Left lung (tissue), 10 donors: ENCODE measurements around the gene PPM1H. TPM values are rescaled to one million over a fixed set of nuclear protein-coding genes. Genes with fewer than 3 reads are reported as not detected.

ENCODE experiments used
- ATAC-seq: fragments of 200-7000 bp; cut with Tn5 transposase; one replicate; pipeline ENCODE4 v1.9.1; 2020; ENCODE audit warnings: moderate library complexity
- DNase-seq, 4 donors: peaks; one replicate each; pipeline ENCODE4 v3.0.0-alpha.2; 2013 to 2020
- H3K27ac ChIP-seq, 2 donors: fragments of 200-600 bp; sonication (generic) in 1 of 2; one replicate each; pipeline versions ENCODE4 v1.5.0 to v1.8.0; 2020 to 2021
- H3K27me3 ChIP-seq, 2 donors: fragments of 200-600 bp; sonication (generic) in 1 of 2; one replicate each; pipeline versions ENCODE4 v1.5.0 to v1.8.0; 2020 to 2021
- H3K36me3 ChIP-seq, 2 donors: fragments of 200-600 bp; sonication (generic) in 1 of 2; one replicate each; pipeline versions ENCODE4 v1.5.0 to v1.8.0; 2020 to 2021
- H3K4me1 ChIP-seq, 2 donors: fragments of 200-600 bp; one replicate each; pipeline ENCODE4 v1.8.0; 2021
- H3K4me3 ChIP-seq, 2 donors: fragments of 200-600 bp; sonication (generic) in 1 of 2; one replicate each; pipeline versions ENCODE4 v1.5.0 to v1.8.0; 2020 to 2021; ENCODE audit warnings: mild to moderate bottlenecking in 1 of 2
- H3K9me3 ChIP-seq, 2 donors: fragments of 200-600 bp; sonication (generic) in 1 of 2; one replicate each; pipeline versions ENCODE4 v1.5.0 to v1.8.0; 2020 to 2021
- CTCF ChIP-seq, 2 donors: fragments of 200-600 bp; sonication (generic) in 1 of 2; IDR thresholded peaks; one replicate each; pipeline versions ENCODE4 v1.5.0 to v1.8.0; 2021; ENCODE audit warnings: antibody characterized with exemption in 2 of 2
- intact Hi-C, 2 donors: fragments of 100-400 bp; cut with DNase I; formaldehyde crosslinking; loops; one replicate each; pipeline versions ENCODE4 v1.11.2 to v1.14.2; 2022
- polyA plus RNA-seq, 6 donors: library from polyadenylated mRNA; unstranded; fragments of 120-200 nt; gene quantifications; one replicate each; pipeline ENCODE4 v1.2.1, GENCODE V29; 2013; ENCODE audit not compliant: insufficient read length in 6 of 6
- total RNA-seq, 2 donors: library from RNA; stranded (reverse); fragmentation: NEBNext Ultra II Directional; extraction: Animal tissue kit (Norgen Biotek cat#: 25700); gene quantifications; one replicate each; pipeline ENCODE4 v1.2.1, GENCODE V29; 2021
- donor health status: DM: no; HTN: yes; CAD: no.
- donor health status: DM: no; HTN: no; CAD: no.

Gene PPM1H
- total and polyA plus RNA-seq, 8 donors: 5.9 to 12.7 (median 10.6) TPM

- TF ChIP-seq CTCF (IDR thresholded peaks at IDR 0.05): no peak
- Histone ChIP-seq H3K4me3 (no peak overlapping the region), H3K27me3 (no peaks in the 10 kb centered on the region), H3K4me1 (peaks cover 5 to 6% of the 10 kb centered on the region in 2 donors), H3K9me3 (no peaks in the 10 kb centered on the region), H3K27ac (no peak overlapping the region), H3K36me3 (no peaks in the 10 kb centered on the region)
- ATAC-seq: no peak
- intact Hi-C loops: no loop called here
- no peak for DNase-seq
Measured at GRCh38 chr12:62691309-62691708, 243.6 kb downstream of the PPM1H start.

GRCh38 chr12:62689042-62689839 is 245.7 kb downstream of the PPM1H start:
- DNase-seq: no peak
- no peak overlapping the region for H3K4me3 ChIP-seq
- TF ChIP-seq CTCF (IDR thresholded peaks at IDR 0.05): no peak
- no peak overlapping the region for H3K27ac ChIP-seq
- no peaks in the 10 kb centered on the region for H3K9me3 ChIP-seq
- no peak for ATAC-seq
- H3K27me3 ChIP-seq: no peaks in the 10 kb centered on the region
- peaks cover 0 to 6% of the 10 kb centered on the region in 2 donors for H3K4me1 ChIP-seq
- H3K36me3 ChIP-seq: no peaks in the 10 kb centered on the region
- intact Hi-C loops: no loop called here

GRCh38 chr12:62686938-62687337 is 248.0 kb downstream of the PPM1H start:
- Histone ChIP-seq H3K27ac (no peak overlapping the region), H3K9me3 (no peaks in the 10 kb centered on the region), H3K36me3 (no peaks in the 10 kb centered on the region), H3K4me3 (no peak overlapping the region), H3K4me1 (peaks cover 0 to 6% of the 10 kb centered on the region in 2 donors), H3K27me3 (no peaks in the 10 kb centered on the region)
- no peak for ATAC-seq
- no peak for TF ChIP-seq CTCF (IDR thresholded peaks at IDR 0.05)
- intact Hi-C loops: no loop called here
- no peak for DNase-seq

- H3K27me3 ChIP-seq: no peaks in the 10 kb centered on the region
- no peak overlapping the region for H3K4me3 ChIP-seq
- H3K4me1 ChIP-seq: peaks cover 6 to 7% of the 10 kb centered on the region in 2 donors
- DNase-seq (peak in 2 of 4 donors; percentile 47 to 67), ATAC-seq (peak; percentile 59)
- intact Hi-C loops: no loop called here
- TF ChIP-seq CTCF (IDR thresholded peaks at IDR 0.05): no peak
- no peaks in the 10 kb centered on the region for H3K36me3 ChIP-seq
- peak overlapping the region; percentile 2 to 67 for H3K27ac ChIP-seq
- no peaks in the 10 kb centered on the region for H3K9me3 ChIP-seq
Measured at GRCh38 chr12:62684570-62685295, 250.2 kb downstream of the PPM1H start.
